ENCODE measurements around the gene GRB14. TPM values are rescaled to one million over a fixed set of nuclear protein-coding genes. Genes with fewer than 3 reads are reported as not detected.

GRB14 gene
- total and polyA plus RNA-seq, 10 of the 15 experiments (the other 5 are each of a cell fraction or from before 2014, with no cell fraction given): not detected

- 5% methylated on average over 2 of the region's 2 CpGs for WGBS (ENCODE audit: insufficient coverage, insufficient replicate concordance, low lambda C conversion rate, missing lambda C conversion rate)
- CTCF ChIA-PET: interaction anchor here (1.2 to 2.5 kb wide), 2 partner anchors 15 to 38 kb away, joined by 3 to 8 read pairs; no protein-coding TSS in a partner anchor
These were observed 23.3 kb downstream of the GRB14 start for GRCh38 chr2:164597983-164598382.

GRCh38 chr2:164595031-164595430 lies 26.3 kb downstream of the GRB14 start:
- ChIA-PET SMC1A (ENCODE audit: uncharacterized antibody, unreplicated experiment) (no interaction called here), RAD21 (ENCODE audit: unreplicated experiment) (no interaction called here), POLR2A (no interaction called here), CTCF (no interaction called here)
- no peaks in the 10 kb centered on the region for H3K27me3 ChIP-seq (replicated peaks in 1 of 2; ENCODE audit: control insufficient read depth in 2 of 2, insufficient read depth in 2 of 2, low read length in 1 of 2)
- no TSS peak for BruUV-seq (replicated peaks)
- H3K79me2 ChIP-seq (ENCODE audit: control insufficient read depth, insufficient read depth, low read length): no peaks in the 10 kb centered on the region
- no peak for FAIRE-seq
- TF ChIP-seq BCL3 (IDR thresholded peaks at IDR 0.05; ENCODE audit: borderline replicate concordance, insufficient read depth, low read depth, low read length, poor library complexity, severe bottlenecking): no peak
- no peak for TF ChIP-seq EGR1 (IDR thresholded peaks at IDR 0.05; ENCODE audit: borderline replicate concordance in 1 of 2, low read depth in 2 of 2, low read length in 2 of 2)
- TF ChIP-seq ATF7 (IDR thresholded peaks at IDR 0.05; ENCODE audit: low read depth): no peak
- no peak for TF ChIP-seq WRNIP1 (IDR thresholded peaks at IDR 0.05; ENCODE audit: borderline replicate concordance, low read depth, low read length)
- no peak overlapping the region for H3K9ac ChIP-seq (ENCODE audit: control insufficient read depth, insufficient read depth, low read length)
- intact Hi-C loops (cut with micrococcal nuclease; ENCODE audit: unreplicated experiment) (no loop called here), in situ Hi-C loops (cut with MboI) (no loop called here)
- no peaks in the 10 kb centered on the region for H4K20me1 ChIP-seq (ENCODE audit: control insufficient read depth, insufficient read depth)
- WGBS (ENCODE audit: insufficient coverage, insufficient replicate concordance, low lambda C conversion rate, missing lambda C conversion rate): 100% methylated on average over 1 of the region's 1 CpG
- no peaks in the 10 kb centered on the region for H3K4me1 ChIP-seq (ENCODE audit: control insufficient read depth, insufficient read depth, low read length)
- no peak for ATAC-seq
- H3K9me3 ChIP-seq (replicated peaks; ENCODE audit: control insufficient read depth, insufficient read depth, low read length): no peaks in the 10 kb centered on the region
- no peak overlapping the region for H3K27ac ChIP-seq (ENCODE audit: control insufficient read depth, insufficient read depth)
- H2AFZ ChIP-seq (ENCODE audit: control insufficient read depth, low read depth, low read length): no peak overlapping the region
- H3K4me2 ChIP-seq (ENCODE audit: control insufficient read depth, insufficient read depth): no peak overlapping the region
- H3K4me3 ChIP-seq: no peak overlapping the region
- no peak for DNase-seq (ENCODE audit: low read depth, low spot score)
- H3K36me3 ChIP-seq (ENCODE audit: control insufficient read depth in 2 of 2, insufficient read depth in 2 of 2, low read length in 1 of 2): no peaks in the 10 kb centered on the region

More at GRCh38 chr2:164597983-164598382, 23.3 kb downstream of the GRB14 start:
- no peaks in the 10 kb centered on the region for H4K20me1 ChIP-seq (ENCODE audit: control insufficient read depth, insufficient read depth)
- ChIA-PET RAD21 (ENCODE audit: unreplicated experiment) (no interaction called here), SMC1A (ENCODE audit: uncharacterized antibody, unreplicated experiment) (no interaction called here), POLR2A (no interaction called here)
- no peak overlapping the region for H3K4me2 ChIP-seq (ENCODE audit: control insufficient read depth, insufficient read depth)
- H2AFZ ChIP-seq (ENCODE audit: control insufficient read depth, low read depth, low read length): no peak overlapping the region
- H3K27me3 ChIP-seq (replicated peaks in 1 of 2; ENCODE audit: control insufficient read depth in 2 of 2, insufficient read depth in 2 of 2, low read length in 1 of 2): no peaks in the 10 kb centered on the region
- DNase-seq (ENCODE audit: low read depth, low spot score) (no peak), ATAC-seq (no peak), FAIRE-seq (no peak)
- H3K36me3 ChIP-seq (ENCODE audit: control insufficient read depth in 2 of 2, insufficient read depth in 2 of 2, low read length in 1 of 2): no peaks in the 10 kb centered on the region
- TF ChIP-seq ZNF217 (IDR thresholded peaks at IDR 0.05): no peak
- TF ChIP-seq SIN3A (IDR thresholded peaks at IDR 0.05; ENCODE audit: low read depth, low read length): no peak
- TF ChIP-seq FOS (IDR thresholded peaks at IDR 0.05; ENCODE audit: borderline replicate concordance, extremely low read depth, insufficient read length): no peak
- no peak for TF ChIP-seq IKZF2 (IDR thresholded peaks at IDR 0.05)
- in situ Hi-C loops (cut with MboI) (no loop called here), intact Hi-C loops (cut with micrococcal nuclease; ENCODE audit: unreplicated experiment) (no loop called here)
- no TSS peak for BruUV-seq (replicated peaks)
- no peak overlapping the region for H3K27ac ChIP-seq (ENCODE audit: control insufficient read depth, insufficient read depth)
- no peak overlapping the region for H3K9ac ChIP-seq (ENCODE audit: control insufficient read depth, insufficient read depth, low read length)
- no peaks in the 10 kb centered on the region for H3K9me3 ChIP-seq (replicated peaks; ENCODE audit: control insufficient read depth, insufficient read depth, low read length)
- no peak overlapping the region for H3K4me3 ChIP-seq
- H3K4me1 ChIP-seq (ENCODE audit: control insufficient read depth, insufficient read depth, low read length): no peaks in the 10 kb centered on the region
- H3K79me2 ChIP-seq (ENCODE audit: control insufficient read depth, insufficient read depth, low read length): no peaks in the 10 kb centered on the region

Data from GM12878 (cell line).